GM12892 (cell line): ENCODE results near the gene C2orf68.
"Not testable (repeated sequence)": the region's sequence is repeated elsewhere in the genome, so short reads cannot be mapped to it uniquely, and the experiment has no call there.

Source experiments
- DNase-seq: peaks from one replicate; pipeline ENCODE4 v3.0.0; 2011; ENCODE audit not compliant: insufficient read length
- FAIRE-seq: peaks from 2 replicates; lab custom pipeline; 2011; peaks lifted over from hg19 to GRCh38; lab: Jason Lieb, UNC
- POLR2A ChIP-seq: IDR thresholded peaks from 2 replicates; pipeline ENCODE4 v1.6.1; 2011; ENCODE audit warnings: low read depth, low read length, control low read depth
- POLR2AphosphoS5 ChIP-seq: IDR thresholded peaks from 2 replicates; pipeline ENCODE4 v1.6.1; 2011; ENCODE audit warnings: low read depth, low read length, control low read depth
- TAF1 ChIP-seq: IDR thresholded peaks from 2 replicates; pipeline ENCODE4 v1.6.1; 2011; ENCODE audit warnings: low read depth, mild to moderate bottlenecking, control low read depth, low read length, borderline replicate concordance

The C2orf68 gene

GRCh38 chr2:85593023-85593422, 18.8 kb downstream of the C2orf68 start:
- no peak for DNase-seq
- no peak for TF ChIP-seq POLR2AphosphoS5
- FAIRE-seq = no peak

GRCh38 chr2:85592299-85592698, 19.6 kb downstream of the C2orf68 start:
- not testable (repeated sequence) for FAIRE-seq, DNase-seq

- no peak for DNase-seq
- TF ChIP-seq POLR2A (no peak), TAF1 (no peak), POLR2AphosphoS5 (no peak)
- no peak for FAIRE-seq
Measured at GRCh38 chr2:85591563-85591962, 20.3 kb downstream of the C2orf68 start.

- no peak for TF ChIP-seq POLR2A
- no peak for TF ChIP-seq POLR2AphosphoS5
- TF ChIP-seq TAF1 = no peak
- DNase-seq = no peak
- FAIRE-seq = no peak
Measured at GRCh38 chr2:85590950-85591349, 20.9 kb downstream of the C2orf68 start.

- no peak for TF ChIP-seq POLR2A
- no peak for TF ChIP-seq TAF1
- no peak for TF ChIP-seq POLR2AphosphoS5
- no peak for FAIRE-seq
- no peak for DNase-seq
Measured at GRCh38 chr2:85589982-85590791, 21.7 kb downstream of the C2orf68 start.

- DNase-seq = no peak
- no peak for FAIRE-seq
- TF ChIP-seq POLR2AphosphoS5 = no peak
- TF ChIP-seq POLR2A = no peak
- no peak for TF ChIP-seq TAF1
Measured at GRCh38 chr2:85589181-85589580, 22.7 kb downstream of the C2orf68 start.

- DNase-seq (no peak), FAIRE-seq (no peak)
- TF ChIP-seq TAF1 (no peak), POLR2A (no peak), POLR2AphosphoS5 (no peak)
Measured at GRCh38 chr2:85588645-85589044, 23.2 kb downstream of the C2orf68 start.

- no peak for DNase-seq
- no peak for FAIRE-seq
- TF ChIP-seq POLR2AphosphoS5 = no peak
- no peak for TF ChIP-seq TAF1
- no peak for TF ChIP-seq POLR2A
Measured at GRCh38 chr2:85588236-85588635, 23.6 kb downstream of the C2orf68 start.

- FAIRE-seq (no peak), DNase-seq (no peak)
- TF ChIP-seq TAF1 (no peak), POLR2A (no peak), POLR2AphosphoS5 (no peak)
Measured at GRCh38 chr2:85585781-85586105, 26.1 kb downstream of the C2orf68 start.

- DNase-seq (no peak), FAIRE-seq (peak; percentile 44)
- TF ChIP-seq POLR2A (no peak), POLR2AphosphoS5 (no peak), TAF1 (no peak)
Measured at GRCh38 chr2:85584857-85585780, 26.7 kb downstream of the C2orf68 start.

GRCh38 chr2:85584354-85584856, 27.5 kb downstream of the C2orf68 start, which contains the start of gene VAMP5:
Gene VAMP5 (plus strand): TSS chr2:85584431. CDS start chr2:85584491, 60 bp downstream.
- no peak for TF ChIP-seq POLR2A
- 0 out of 2 replicates have a peak, but pooled peaks have one; percentile 16 for TF ChIP-seq POLR2AphosphoS5
- TF ChIP-seq TAF1 = no peak
- no peak for FAIRE-seq
- peak; percentile 78 for DNase-seq
